HepG2 (cell line): ENCODE data around the gene CKS2. TPM values are rescaled to one million over a fixed set of nuclear protein-coding genes. Genes with fewer than 3 reads are reported as not detected.
A peak's percentile ranks its signal among the peaks of the same experiment; 100 is the strongest.

Source experiments
- ATAC-seq: fragments of 200-7000 bp; cut with Tn5 transposase; 3 replicates; pipeline ENCODE4 v1.9.1; 2020; ENCODE audit warnings: mild to moderate bottlenecking, moderate library complexity
- BruUV-seq: library from RNA; stranded (reverse); fragments of 400-500 nt; replicated peaks from 2 replicates; lab custom pipeline; 2021; lab: Mats Ljungman, UMichigan
- CTCF ChIA-PET: fragments of 300-600 bp; formaldehyde crosslinking; extraction: SDS; loops from one replicate; lab custom pipeline; 2021; ENCODE audit warnings: low total read pairs, inconsistent platforms, low intra/inter-chr PET ratio; lab: Yijun Ruan, JAX
- POLR2A ChIA-PET: fragments of 350-600 bp; sonication (Branson Sonifier 250); formaldehyde crosslinking; loops from one replicate; lab custom pipeline; 2020; ENCODE audit warnings: antibody characterized with exemption, inconsistent platforms; lab: Yijun Ruan, JAX
- DNase-seq: peaks from one replicate; pipeline ENCODE4 v3.0.0-alpha.2; 2015; ENCODE audit warnings: low spot score
- FAIRE-seq: peaks from 3 replicates; lab custom pipeline; 2011; peaks lifted over from hg19 to GRCh38; lab: Jason Lieb, UNC
- H2AFZ ChIP-seq: one replicate; pipeline ENCODE4 v1.6.1; 2011; ENCODE audit warnings: low read length, inconsistent platforms
- H3K27ac ChIP-seq: fragments of 300-600 bp; 3 replicates; pipeline ENCODE4 v1.8.0; 2011; ENCODE audit warnings: mixed run types, mild to moderate bottlenecking, mixed read lengths, low read length, inconsistent platforms; ENCODE audit not compliant: insufficient read depth; ENCODE audit errors: extremely low read length
- H3K27me3 ChIP-seq, 2 experiments: fragments of 200-600 bp in 1 of 2; 2 replicates in 1 of 2; 3 replicates in 1 of 2; pipeline versions ENCODE4 v1.6.0 to v1.8.0; 2011; ENCODE audit warnings: low read length in 2 of 2, mild to moderate bottlenecking in 2 of 2, moderate library complexity in 2 of 2, inconsistent platforms in 1 of 2; ENCODE audit not compliant: insufficient read depth in 2 of 2, control insufficient read depth in 1 of 2
- H3K36me3 ChIP-seq, 2 experiments: fragments of 200-600 bp in 1 of 2; replicated peaks in 1 of 2; 2 replicates in 1 of 2; 3 replicates in 1 of 2; pipeline versions ENCODE4 v1.5.1 to v1.8.0; 2011; ENCODE audit warnings: low read length in 2 of 2, inconsistent platforms in 1 of 2; ENCODE audit not compliant: insufficient read depth in 2 of 2, control insufficient read depth in 1 of 2
- H3K4me1 ChIP-seq: 2 replicates; pipeline ENCODE4 v1.5.1; 2012; ENCODE audit warnings: low read length, inconsistent platforms; ENCODE audit not compliant: insufficient read depth
- H3K4me2 ChIP-seq: 2 replicates; pipeline ENCODE4 v1.6.0; 2011; ENCODE audit warnings: low read depth, low read length, inconsistent platforms
- H3K4me3 ChIP-seq, 3 experiments: fragments of 200-600 bp in 1 of 3; sonication (generic), shearing (Covaris generic) in 1 of 3; replicated peaks in 1 of 3; 2 replicates each; pipeline ENCODE4 v1.5.1; 2011 to 2016; ENCODE audit warnings: low read length in 3 of 3, inconsistent platforms in 2 of 3, low read depth in 2 of 3, mild to moderate bottlenecking in 2 of 3, control low read depth in 1 of 3, mixed read lengths in 1 of 3; ENCODE audit not compliant: insufficient read depth in 1 of 3
- H3K79me2 ChIP-seq: one replicate; pipeline ENCODE4 v1.6.1; 2011; ENCODE audit warnings: low read length, inconsistent platforms; ENCODE audit not compliant: insufficient read depth
- H3K9ac ChIP-seq: 2 replicates; pipeline ENCODE4 v1.6.0; 2011; ENCODE audit warnings: mild to moderate bottlenecking, low read depth, low read length, inconsistent platforms; ENCODE audit not compliant: insufficient read depth
- H3K9me3 ChIP-seq: 2 replicates; pipeline ENCODE4 v1.5.1; 2012; ENCODE audit warnings: mild to moderate bottlenecking, low read length
- H4K20me1 ChIP-seq: 2 replicates; pipeline ENCODE4 v1.6.0; 2011; ENCODE audit warnings: inconsistent platforms, mild to moderate bottlenecking, low read length, moderate library complexity; ENCODE audit not compliant: insufficient read depth
- ARID5B ChIP-seq: IDR thresholded peaks from 2 replicates; pipeline ENCODE4 v1.4.0; 2020; ENCODE audit warnings: mild to moderate bottlenecking, missing genetic modification reagents
- BHLHE40 ChIP-seq: IDR thresholded peaks from 2 replicates; pipeline ENCODE4 v1.6.1; 2011; ENCODE audit warnings: low read length, improper control_type of control experiment
- FOXP1 ChIP-seq, 2 experiments: fragments of 450-650 bp in 1 of 2; IDR thresholded peaks; 2 replicates each; pipeline ENCODE4 v1.6.1; 2017 to 2018; ENCODE audit warnings: antibody characterized with exemption in 1 of 2
- HDAC1 ChIP-seq: sonication (generic); formaldehyde crosslinking; IDR thresholded peaks from 2 replicates; pipeline ENCODE4 v1.5.1; 2020; ENCODE audit warnings: mild to moderate bottlenecking, missing genetic modification reagents
- IKZF5 ChIP-seq: IDR thresholded peaks from 2 replicates; pipeline ENCODE4 v1.6.1; 2018; ENCODE audit warnings: missing genetic modification reagents, mild to moderate bottlenecking, missing compliant biosample characterization
- MAFK ChIP-seq, 2 experiments: IDR thresholded peaks in 1 of 2; conservative IDR thresholded peaks in 1 of 2; 2 replicates each; pipeline ENCODE4 v1.6.1; 2011; ENCODE audit warnings: improper control_type of control experiment in 2 of 2, low read length in 2 of 2
- NCOA2 ChIP-seq: sonication (generic); formaldehyde crosslinking; IDR thresholded peaks from 2 replicates; pipeline ENCODE4 v1.8.0; 2022; ENCODE audit warnings: inconsistent platforms
- POLR2AphosphoS2 ChIP-seq: IDR thresholded peaks from 2 replicates; pipeline ENCODE4 v1.6.1; 2011; ENCODE audit warnings: low read depth, low read length, improper control_type of control experiment
- PPARG ChIP-seq: conservative IDR thresholded peaks from 2 replicates; pipeline ENCODE4 v1.6.1; 2016; ENCODE audit warnings: missing biosample characterization, missing genetic modification reagents
- TCF7 ChIP-seq: sonication (generic); IDR thresholded peaks from 2 replicates; pipeline ENCODE4 v1.6.1; 2016; ENCODE audit warnings: antibody characterized with exemption, low read depth
- TEAD3 ChIP-seq: optimal IDR thresholded peaks from 2 replicates; pipeline ENCODE3; 2016; ENCODE audit warnings: borderline replicate concordance
- THYN1 ChIP-seq: sonication (generic); formaldehyde crosslinking; IDR thresholded peaks from 2 replicates; pipeline ENCODE4 v1.8.1; 2023; ENCODE audit warnings: low read depth, mild to moderate bottlenecking, moderate library complexity, missing genetic modification reagents, borderline replicate concordance
- ZBTB21 ChIP-seq: sonication (generic); formaldehyde crosslinking; IDR thresholded peaks from 2 replicates; pipeline ENCODE4 v1.4.0; 2020; ENCODE audit warnings: missing genetic modification reagents
- ZNF138 ChIP-seq: sonication (generic); formaldehyde crosslinking; IDR thresholded peaks from 2 replicates; pipeline ENCODE4 v1.5.0; 2020; ENCODE audit warnings: mild to moderate bottlenecking, low read depth, missing genetic modification reagents
- ZNF577 ChIP-seq: sonication (generic); formaldehyde crosslinking; IDR thresholded peaks from 2 replicates; pipeline ENCODE4 v1.4.0; 2020; ENCODE audit warnings: mild to moderate bottlenecking, low read depth, missing genetic modification reagents, borderline replicate concordance
- ZNF629 ChIP-seq: sonication (generic); formaldehyde crosslinking; conservative IDR thresholded peaks from 2 replicates; pipeline ENCODE4 v1.5.0; 2020; ENCODE audit warnings: missing genetic modification reagents
- WGBS: methylation state at CpG from one replicate; pipeline ENCODE4 v1.1.6; 2017; ENCODE audit warnings: low lambda C conversion rate; 5-methylcytosine and 5-hydroxymethylcytosine counted together
- in situ Hi-C: cut with HindIII; loops from 2 replicates; pipeline ENCODE4 v1.10.0; 2017; ENCODE audit warnings: low pct_unique_long_range_greater_than_20kb; ENCODE audit not compliant: extremely low pct_ligation_motif_present
- intact Hi-C: fragments of 100-400 bp; cut with micrococcal nuclease; formaldehyde crosslinking; loops from one replicate; pipeline ENCODE4 v1.10.0; 2022; ENCODE audit not compliant: unreplicated experiment
- polyA plus RNA-seq, 8 experiments: library from polyadenylated mRNA; depleted of rRNA in 3 of 8; stranded (reverse) in 7 of 8; unstranded in 1 of 8; fragments of >200 nt; fragmentation: Illumina TruSeq in 4 of 8; extraction: Trizol in 4 of 8; gene quantifications; 2 replicates each; pipeline versions ENCODE4 v1.2.1 to v1.2.3, GENCODE V29; 2011 to 2016; ENCODE audit warnings: low read depth in 4 of 8, missing spikeins in 1 of 8, mixed read lengths in 1 of 8; ENCODE audit not compliant: insufficient read depth in 1 of 8
- total RNA-seq, 5 experiments: library from RNA; depleted of rRNA; stranded (reverse); fragments of >200 nt; fragmentation: Illumina TruSeq; extraction: Trizol; gene quantifications; 2 replicates each; pipeline ENCODE4 v1.2.3, GENCODE V29; 2016; ENCODE audit warnings: low read depth in 1 of 5
- TF ChIP-seq, protein P1 (sequence below): IDR thresholded peaks from 2 replicates; pipeline ENCODE4 v1.6.1; 2016; ENCODE audit warnings: low read depth, borderline replicate concordance
- TF ChIP-seq, protein P2 (sequence below): sonication (generic); formaldehyde crosslinking; IDR thresholded peaks from 2 replicates; pipeline ENCODE4 v1.5.0; 2020; ENCODE audit warnings: missing genetic modification reagents

CKS2 gene
- total and polyA plus RNA-seq, 2 of the 13 experiments (the other 11 are each of a cell fraction or from before 2014, with no cell fraction given): 251 to 317 TPM

DNA sequence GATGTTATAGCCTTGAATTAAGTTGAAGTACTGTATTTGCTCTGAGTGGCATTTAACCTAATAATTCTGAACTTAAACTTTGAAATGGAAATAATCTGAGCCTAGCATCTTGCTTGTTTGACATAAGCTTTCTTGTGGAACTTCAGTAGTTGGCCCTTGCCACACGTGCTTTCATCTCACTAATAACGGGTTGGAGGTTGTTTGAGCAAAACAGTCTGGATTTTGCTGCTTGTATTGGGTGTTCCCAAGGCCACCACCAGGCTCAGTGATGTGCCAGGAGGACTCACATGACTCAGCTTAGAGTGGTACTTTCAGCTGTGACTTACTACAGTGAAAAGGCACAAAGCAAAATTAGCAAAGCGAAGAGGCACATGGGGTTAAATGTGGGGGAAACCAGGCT lies 43.0 kb downstream of the CKS2 start:
- no peak overlapping the region for H2AFZ ChIP-seq
- intact Hi-C loops: no loop called here
- FAIRE-seq (peak; percentile 75), DNase-seq (peak; percentile 66), ATAC-seq (peak; percentile 55)
- H3K4me2 ChIP-seq: no peak overlapping the region
- 37% methylated on average over 3 of the region's 3 CpGs for WGBS
- POLR2A ChIA-PET: interaction anchor here (1.2 to 2.5 kb wide), 2 partner anchors 35 to 44 kb away, joined by 3 to 6 read pairs; partner anchors contain the start of genes CKS2 and SECISBP2
- H3K36me3 ChIP-seq: peaks cover 17 to 48% of the 10 kb centered on the region in 2 experiments
- H3K9me3 ChIP-seq: no peaks in the 10 kb centered on the region
- no peak overlapping the region for H3K4me3 ChIP-seq
- CTCF ChIA-PET: no interaction called here
- peak overlapping the region; percentile 10 for H3K27ac ChIP-seq
- no peaks in the 10 kb centered on the region for H3K79me2 ChIP-seq
- no peaks in the 10 kb centered on the region for H4K20me1 ChIP-seq
- in situ Hi-C loops: no loop called here
- no peaks in the 10 kb centered on the region for H3K27me3 ChIP-seq
- no peak overlapping the region for H3K9ac ChIP-seq
- peaks cover 77% of the 10 kb centered on the region for H3K4me1 ChIP-seq
- BruUV-seq: no TSS peak
- TF ChIP-seq FOXP1 (IDR thresholded peaks at IDR 0.05) (no peak), FOXP1 (CRISPR knock-in tag; IDR thresholded peaks at IDR 0.05) (0 out of 2 replicates have a peak, but pooled peaks have one; percentile 12), ZNF577 (CRISPR knock-in tag) (no peak), HDAC1 (CRISPR knock-in tag) (no peak), MAFK (conservative IDR thresholded peaks at IDR 0.05 in 1 of 2, IDR thresholded peaks at IDR 0.05 in 1 of 2; ENCODE audit: low read length in 2 of 2) (0 out of 4 replicates have a peak, but pooled peaks of 1 of the 2 experiments have one; percentile 19), PPARG (no peak), TEAD3 (CRISPR knock-in tag) (peak; percentile 38), POLR2AphosphoS2 (no peak), THYN1 (CRISPR knock-in tag) (no peak), IKZF5 (no peak), ZNF629 (no peak), NCOA2 (CRISPR knock-in tag) (peak; percentile 31; the same call in 1 of the 2 replicates), TCF7 (no peak), ZNF138 (CRISPR knock-in tag) (no peak), ZBTB21 (CRISPR knock-in tag) (no peak), ARID5B (peak; percentile 58; the same call in 1 of the 2 replicates), BHLHE40 (peak; percentile 55)
- TF ChIP-seq, protein P1, sequence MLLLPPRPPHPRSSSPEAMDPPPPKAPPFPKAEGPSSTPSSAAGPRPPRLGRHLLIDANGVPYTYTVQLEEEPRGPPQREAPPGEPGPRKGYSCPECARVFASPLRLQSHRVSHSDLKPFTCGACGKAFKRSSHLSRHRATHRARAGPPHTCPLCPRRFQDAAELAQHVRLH (CRISPR knock-in tag): no peak
- TF ChIP-seq, protein P2, sequence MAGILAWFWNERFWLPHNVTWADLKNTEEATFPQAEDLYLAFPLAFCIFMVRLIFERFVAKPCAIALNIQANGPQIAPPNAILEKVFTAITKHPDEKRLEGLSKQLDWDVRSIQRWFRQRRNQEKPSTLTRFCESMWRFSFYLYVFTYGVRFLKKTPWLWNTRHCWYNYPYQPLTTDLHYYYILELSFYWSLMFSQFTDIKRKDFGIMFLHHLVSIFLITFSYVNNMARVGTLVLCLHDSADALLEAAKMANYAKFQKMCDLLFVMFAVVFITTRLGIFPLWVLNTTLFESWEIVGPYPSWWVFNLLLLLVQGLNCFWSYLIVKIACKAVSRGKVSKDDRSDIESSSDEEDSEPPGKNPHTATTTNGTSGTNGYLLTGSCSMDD (CRISPR knock-in tag): no peak
